ENCODE measurements around the gene BCAP31. TPM values are rescaled to one million over a fixed set of nuclear protein-coding genes. Genes with fewer than 3 reads are reported as not detected.

The BCAP31 gene
- total and polyA plus RNA-seq, 2 of the 13 experiments (the other 11 are each of a cell fraction or from before 2014, with no cell fraction given), result 139 to 178 TPM

DNA sequence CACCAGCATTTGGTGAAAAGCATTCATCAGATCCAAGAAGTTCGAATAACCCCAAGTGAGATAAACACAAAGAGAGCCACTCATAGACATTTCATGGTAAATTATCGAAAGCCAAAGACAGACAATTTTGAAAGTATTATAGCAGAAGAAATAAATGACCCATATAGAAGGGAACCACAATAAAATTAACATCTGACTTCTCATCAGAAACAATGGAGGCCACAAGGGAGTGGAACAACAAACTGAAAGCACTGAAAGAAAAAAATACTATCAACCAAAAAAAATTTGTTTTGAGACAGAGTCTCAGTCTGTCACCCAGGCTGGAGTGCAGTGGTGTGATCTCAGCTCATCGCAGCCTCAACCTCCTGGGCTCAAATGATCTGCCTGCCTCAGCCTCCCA is 64.9 kb downstream of the BCAP31 start:
- Histone ChIP-seq H3K27me3 (ENCODE audit: control insufficient read depth in 1 of 2, insufficient read depth in 2 of 2, low read length in 2 of 2) (peaks cover 0 to under 1% of the 10 kb centered on the region in 2 experiments; a peak in 1 of 5 replicates), H3K36me3 (replicated peaks in 1 of 2; ENCODE audit: control insufficient read depth in 1 of 2, insufficient read depth in 2 of 2, low read length in 2 of 2) (no peaks in the 10 kb centered on the region), H3K79me2 (ENCODE audit: insufficient read depth, low read length) (no peaks in the 10 kb centered on the region), H3K9ac (ENCODE audit: insufficient read depth, low read depth, low read length) (no peak overlapping the region), H3K4me3 (replicated peaks in 1 of 3; ENCODE audit: insufficient read depth in 1 of 3, low read depth in 2 of 3, low read length in 3 of 3) (no peak overlapping the region), H3K9me3 (ENCODE audit: low read length) (no peaks in the 10 kb centered on the region), H4K20me1 (ENCODE audit: insufficient read depth, low read length) (no peaks in the 10 kb centered on the region), H3K27ac (ENCODE audit: extremely low read length, insufficient read depth, low read length) (no peak overlapping the region), H3K4me2 (ENCODE audit: low read depth, low read length) (no peak overlapping the region), H2AFZ (ENCODE audit: low read length) (no peak overlapping the region), H3K4me1 (ENCODE audit: insufficient read depth, low read length) (no peaks in the 10 kb centered on the region)
- ATAC-seq (no peak), FAIRE-seq (no peak), DNase-seq (ENCODE audit: low spot score) (no peak)
- ChIA-PET POLR2A (no interaction called here), CTCF (ENCODE audit: low intra/inter-chr PET ratio, low total read pairs) (no interaction called here)
- BruUV-seq (replicated peaks), result no TSS peak
- 7% methylated on average over 2 of the region's 3 CpGs for WGBS (ENCODE audit: low lambda C conversion rate)
- in situ Hi-C loops (cut with HindIII; ENCODE audit: extremely low pct_ligation_motif_present, low pct_unique_long_range_greater_than_20kb), result loop anchor here (25.0 kb wide), 1 partner anchor 697 kb away; no protein-coding TSS in a partner anchor
- intact Hi-C loops (cut with micrococcal nuclease; ENCODE audit: unreplicated experiment), result no loop called here
- no peak for TF ChIP-seq PRPF4 (IDR thresholded peaks at IDR 0.05; ENCODE audit: low read depth, low read length, poor library complexity, severe bottlenecking)
- TF ChIP-seq ZNF543 (CRISPR knock-in tag; IDR thresholded peaks at IDR 0.05), result no peak
- no peak for TF ChIP-seq POLR2G (IDR thresholded peaks at IDR 0.05; ENCODE audit: low read depth, low read length)
- no peak for TF ChIP-seq NFE2L2 (IDR thresholded peaks at IDR 0.05; ENCODE audit: low read length)
- TF ChIP-seq ATRX (CRISPR knock-in tag; IDR thresholded peaks at IDR 0.05; ENCODE audit: borderline replicate concordance), result no peak
- no peak for TF ChIP-seq E2F5 (CRISPR knock-in tag; conservative IDR thresholded peaks at IDR 0.05)
- peak; percentile 93 for TF ChIP-seq ZNF317 (CRISPR knock-in tag; IDR thresholded peaks at IDR 0.05)
- TF ChIP-seq ZNF10 (CRISPR knock-in tag; IDR thresholded peaks at IDR 0.05; ENCODE audit: borderline replicate concordance, low read depth), result no peak

DNA sequence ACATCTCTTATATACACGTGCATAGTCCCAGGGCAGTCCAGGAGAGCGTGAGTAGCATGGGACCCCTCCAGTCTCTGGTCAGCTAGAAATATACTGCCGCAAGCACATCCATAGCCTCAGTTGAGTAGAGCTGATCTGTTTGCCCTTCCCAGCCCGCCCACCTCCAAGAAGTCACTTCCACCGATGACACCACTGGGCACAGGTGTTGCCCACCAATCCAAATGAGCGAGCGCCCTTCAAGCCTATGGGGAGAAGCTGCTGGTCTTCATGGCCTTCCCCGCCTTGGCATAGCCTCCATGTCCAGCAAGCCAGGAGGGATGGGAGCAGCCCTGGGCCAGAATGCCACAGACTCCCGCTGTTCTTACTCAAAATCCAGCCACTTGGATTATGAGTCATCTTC is 67.0 kb downstream of the BCAP31 start:
- FAIRE-seq (no peak), DNase-seq (ENCODE audit: low spot score) (no peak), ATAC-seq (no peak)
- TF ChIP-seq ZNF597 (CRISPR knock-in tag; IDR thresholded peaks at IDR 0.05), result no peak
- TF ChIP-seq FOSL2 (CRISPR knock-in tag; IDR thresholded peaks at IDR 0.05), result 0 out of 2 replicates have a peak, but pooled peaks have one; percentile 9
- Histone ChIP-seq H3K4me1 (ENCODE audit: insufficient read depth, low read length) (no peaks in the 10 kb centered on the region), H2AFZ (ENCODE audit: low read length) (no peak overlapping the region), H3K9ac (ENCODE audit: insufficient read depth, low read depth, low read length) (no peak overlapping the region), H3K4me2 (ENCODE audit: low read depth, low read length) (no peak overlapping the region), H3K36me3 (replicated peaks in 1 of 2; ENCODE audit: control insufficient read depth in 1 of 2, insufficient read depth in 2 of 2, low read length in 2 of 2) (no peaks in the 10 kb centered on the region), H4K20me1 (ENCODE audit: insufficient read depth, low read length) (no peaks in the 10 kb centered on the region), H3K27me3 (ENCODE audit: control insufficient read depth in 1 of 2, insufficient read depth in 2 of 2, low read length in 2 of 2) (no peaks in the 10 kb centered on the region), H3K27ac (ENCODE audit: extremely low read length, insufficient read depth, low read length) (no peak overlapping the region), H3K9me3 (ENCODE audit: low read length) (no peaks in the 10 kb centered on the region), H3K4me3 (replicated peaks in 1 of 3; ENCODE audit: insufficient read depth in 1 of 3, low read depth in 2 of 3, low read length in 3 of 3) (no peak overlapping the region), H3K79me2 (ENCODE audit: insufficient read depth, low read length) (no peaks in the 10 kb centered on the region)
- 53% methylated on average over 3 of the region's 9 CpGs for WGBS (ENCODE audit: low lambda C conversion rate)
- in situ Hi-C loops (cut with HindIII; ENCODE audit: extremely low pct_ligation_motif_present, low pct_unique_long_range_greater_than_20kb), result loop anchor here (25.0 kb wide), 1 partner anchor 695 kb away; no protein-coding TSS in a partner anchor
- intact Hi-C loops (cut with micrococcal nuclease; ENCODE audit: unreplicated experiment), result no loop called here
- ChIA-PET POLR2A (interaction anchor here (1.2 kb wide), 1 partner anchor 10 kb away, joined by 3 read pairs; no protein-coding TSS in a partner anchor), CTCF (ENCODE audit: low intra/inter-chr PET ratio, low total read pairs) (no interaction called here)
- BruUV-seq (replicated peaks), result no TSS peak

Measured in HepG2 (cell line).